GM19328 (cell line): ENCODE results near the gene SRPX2.
"Not testable (repeated sequence)": the region's sequence is repeated elsewhere in the genome, so short reads cannot be mapped to it uniquely, and the experiment has no call there.

Experiments used
- ATAC-seq: cut with Tn5 transposase; IDR thresholded peaks from one replicate; pipeline ENCODE4 v1.9.1; 2021; ENCODE audit warnings: mild to moderate bottlenecking, moderate library complexity; ENCODE audit not compliant: unreplicated experiment

Gene SRPX2

GRCh38 chrX:100695991-100696390, 52.0 kb downstream of the SRPX2 start:
- ATAC-seq, result no peak

DNA sequence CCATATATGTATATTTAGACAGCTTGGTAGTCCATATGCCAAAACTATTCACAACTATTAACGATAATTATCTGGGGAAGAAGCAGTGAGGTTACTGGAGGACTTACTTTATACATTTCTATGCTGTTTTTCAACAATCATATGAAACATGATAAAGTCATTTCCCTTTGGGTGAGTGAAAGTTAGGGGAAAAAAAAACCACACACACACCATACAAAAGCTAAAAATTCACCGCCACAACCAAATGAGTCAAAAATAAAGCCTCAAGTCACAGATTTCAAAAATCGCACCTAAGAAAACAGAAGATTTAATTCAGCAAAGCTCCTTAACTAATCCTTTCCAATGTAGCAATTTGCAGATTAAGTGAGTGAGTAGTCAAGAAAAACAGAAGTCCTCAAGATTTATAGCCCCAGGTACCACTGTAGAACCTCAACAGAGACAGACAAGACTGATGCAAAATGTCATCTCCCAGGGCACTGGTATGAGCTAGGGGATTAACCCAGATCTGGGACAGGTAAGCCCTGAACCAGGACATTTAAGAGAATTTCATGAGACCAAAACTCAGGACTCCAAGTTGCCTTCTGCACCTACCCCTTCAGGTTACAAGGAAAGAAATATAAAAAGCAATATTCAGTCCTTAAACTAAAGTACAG, 52.8 kb downstream of the SRPX2 start:
- no peak for ATAC-seq

DNA sequence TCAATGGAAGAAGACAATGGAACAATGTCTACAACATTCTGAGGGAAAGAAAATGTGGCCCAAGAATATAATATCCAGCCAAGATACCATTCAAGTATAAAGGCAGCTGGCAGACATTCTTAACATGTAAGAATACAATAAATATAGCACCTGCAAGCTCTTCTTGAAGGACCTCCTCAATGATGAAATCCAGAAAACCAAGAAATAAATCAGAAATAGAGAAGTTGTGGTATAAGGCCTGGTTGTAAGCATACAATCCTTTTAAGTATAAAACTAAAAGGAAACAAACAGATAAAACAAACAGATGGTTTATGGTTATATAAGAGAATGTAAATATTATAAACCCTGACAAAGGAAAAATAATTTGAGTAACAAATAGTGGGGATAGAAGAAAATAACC, 54.6 kb downstream of the SRPX2 start:
- ATAC-seq, result no peak

GRCh38 chrX:100700809-100701208, 56.8 kb downstream of the SRPX2 start:
- ATAC-seq, result no peak

GRCh38 chrX:100704581-100705203, 60.7 kb downstream of the SRPX2 start:
- ATAC-seq, result no peak

GRCh38 chrX:100710816-100711215, 66.8 kb downstream of the SRPX2 start:
- no peak for ATAC-seq

DNA sequence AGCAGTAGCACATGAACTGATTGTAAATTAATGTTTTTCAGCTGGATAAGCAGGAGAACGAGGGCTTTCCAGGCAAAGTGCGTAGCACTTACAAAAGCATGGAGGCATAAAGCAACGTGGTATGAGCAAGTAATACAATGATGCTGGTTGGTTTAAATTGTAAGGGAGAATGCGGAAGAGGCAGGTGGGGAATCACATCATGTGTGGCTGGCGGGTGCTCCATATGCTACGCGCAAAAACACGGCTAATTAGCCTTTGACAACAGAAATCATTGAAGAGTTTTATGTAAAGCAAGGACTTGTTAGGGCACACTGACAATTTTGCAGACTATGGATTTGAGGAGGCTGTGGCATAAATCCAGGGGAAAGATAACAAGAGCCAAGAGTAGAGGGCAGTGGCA, 73.4 kb downstream of the SRPX2 start:
- no peak for ATAC-seq

DNA sequence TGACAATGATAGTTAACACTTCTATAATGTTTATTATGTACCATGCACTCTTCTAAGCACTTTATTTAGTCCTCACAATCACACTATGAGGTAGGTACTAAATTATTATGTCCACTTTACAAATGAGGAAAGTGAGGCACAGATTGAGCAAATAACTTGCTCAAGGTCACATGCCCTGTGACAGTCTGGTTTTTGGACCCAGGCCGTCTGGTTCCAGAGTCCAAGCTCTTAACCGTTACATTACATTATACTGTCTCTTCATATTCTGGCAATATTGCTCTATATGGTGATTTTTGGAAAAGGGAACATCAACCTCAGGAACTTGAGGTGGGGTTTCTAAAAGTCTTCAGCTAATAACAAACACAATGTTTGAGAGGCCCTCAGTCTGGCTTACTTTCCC, 75.1 kb downstream of the SRPX2 start:
- no peak for ATAC-seq

- no peak for ATAC-seq
Observed at GRCh38 chrX:100720301-100720700, 76.3 kb downstream of the SRPX2 start.

GRCh38 chrX:100721328-100721727, 77.3 kb downstream of the SRPX2 start:
- no peak for ATAC-seq

DNA sequence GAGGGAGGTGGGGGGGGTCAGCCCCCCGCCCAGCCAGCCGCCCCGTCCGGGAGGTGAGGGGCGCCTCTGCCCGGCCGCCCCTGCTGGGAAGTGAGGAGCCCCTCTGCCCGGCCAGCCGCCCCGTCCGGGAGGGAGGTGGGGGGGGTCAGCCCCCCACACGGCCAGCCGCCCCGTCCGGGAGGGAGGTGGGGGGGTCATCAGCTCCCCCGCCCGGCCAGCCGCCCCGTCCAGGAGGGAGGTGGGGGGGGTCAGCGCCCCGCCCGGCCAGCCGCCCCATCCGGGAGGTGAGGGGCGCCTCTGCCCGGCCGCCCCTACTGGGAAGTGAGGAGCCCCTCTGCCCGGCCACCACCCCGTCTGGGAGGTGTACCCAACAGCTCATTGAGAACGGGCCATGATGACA, 80.0 kb downstream of the SRPX2 start:
- ATAC-seq, result not testable (repeated sequence)
